NCI-H2227 treated with DMSO at 0.1 percent for 48 hours (cell line): ENCODE data around the gene TFAP2B.

Source experiments
- DNase-seq: peaks from one replicate; lab custom pipeline; 2025; lab: John Stamatoyannopoulos, UW

The TFAP2B gene

GRCh38 chr6:50818673-50819072 is at the start of gene TFAP2B:
Gene TFAP2B, plus strand, starts transcription at chr6:50818871. Its CDS starts 21 bp downstream, at chr6:50818892.
- no peak for DNase-seq

GRCh38 chr6:50778696-50779095 is 40.0 kb upstream of the TFAP2B start:
- DNase-seq = no peak

DNA sequence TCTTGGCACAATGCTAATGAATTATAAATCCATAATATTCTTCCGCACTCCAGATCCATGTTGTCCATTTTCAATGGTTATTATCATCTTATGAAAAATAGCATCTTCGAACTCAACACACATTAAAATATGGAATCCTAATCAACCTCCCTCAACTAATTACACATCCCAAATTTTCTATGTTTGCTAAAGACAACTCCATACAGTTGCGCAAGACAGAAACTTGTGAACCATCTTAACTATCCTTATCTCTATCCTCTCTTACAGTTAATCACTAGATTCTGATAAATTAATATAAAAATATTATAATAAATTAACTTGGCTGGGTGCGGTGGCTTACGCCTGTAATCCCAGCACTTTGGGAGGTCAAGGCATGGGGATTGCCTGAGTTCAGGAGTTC is 38.3 kb upstream of the TFAP2B start:
- DNase-seq = no peak

DNA sequence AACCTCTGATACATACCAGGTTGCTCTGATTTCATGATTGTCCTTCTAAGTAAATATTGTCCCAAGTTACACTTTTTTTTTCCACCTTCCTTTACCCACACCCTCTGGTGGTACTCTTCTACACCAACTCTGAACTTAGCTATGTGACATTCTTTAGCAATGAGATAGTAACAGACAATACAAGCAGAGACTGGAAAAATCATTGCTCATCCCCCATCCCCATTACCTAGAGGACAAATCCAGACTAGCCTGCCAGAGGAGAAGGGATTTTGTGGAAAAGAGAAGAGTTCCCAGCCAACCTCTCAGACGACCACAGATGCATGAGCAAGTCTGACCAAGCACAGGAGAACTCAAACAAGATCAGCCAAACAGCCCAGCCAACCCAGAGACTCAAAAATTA is 32.8 kb upstream of the TFAP2B start:
- no peak for DNase-seq

DNA sequence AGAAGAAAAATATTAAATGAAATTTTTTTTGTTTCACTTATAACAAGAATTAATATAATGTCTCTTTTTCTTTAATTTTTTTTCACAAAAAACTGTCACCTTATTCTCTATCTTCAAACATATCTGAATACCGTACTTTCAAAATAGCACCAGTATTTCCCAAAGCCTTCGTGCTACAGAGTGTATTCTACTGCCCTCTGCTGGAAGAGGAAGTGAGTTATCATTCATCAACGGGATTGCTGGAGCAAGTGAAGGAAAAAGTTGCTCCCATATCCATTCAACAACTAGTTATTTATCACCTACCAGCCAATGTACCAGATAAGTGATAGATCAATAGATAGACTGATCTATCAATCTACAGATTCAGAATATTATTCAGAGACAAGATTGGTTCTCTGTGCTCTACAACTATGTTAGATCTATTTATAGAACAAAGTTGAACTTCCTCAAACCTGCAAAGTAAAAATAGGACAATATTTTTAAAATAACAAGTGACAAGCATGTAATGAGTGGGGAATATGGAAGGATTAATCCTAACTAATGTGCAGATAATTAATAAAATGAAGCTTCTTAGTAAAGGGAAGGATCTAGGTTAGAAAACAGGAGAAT is 26.7 kb upstream of the TFAP2B start:
- DNase-seq = peak; percentile 4

DNA sequence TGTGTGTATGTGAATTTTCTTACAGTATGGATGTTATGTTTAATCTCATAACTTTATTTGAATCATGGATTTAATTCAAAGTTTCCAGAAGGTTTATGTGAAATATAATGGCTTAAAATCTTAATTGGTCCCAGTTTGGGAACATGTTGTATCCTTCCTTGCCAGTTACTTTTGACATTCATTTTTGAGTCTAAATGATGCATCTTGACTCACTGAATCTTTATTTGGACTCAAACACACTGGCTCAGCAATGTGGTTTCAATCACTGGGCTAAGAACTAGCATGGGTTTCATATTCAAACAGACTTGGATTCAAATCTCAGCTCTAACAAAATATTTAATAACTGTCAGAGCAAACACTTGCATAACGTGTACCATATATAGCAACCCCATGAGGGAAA is 25.9 kb upstream of the TFAP2B start:
- DNase-seq = no peak

- DNase-seq = no peak
Observed at GRCh38 chr6:50795574-50795973, 23.1 kb upstream of the TFAP2B start.

GRCh38 chr6:50804283-50804682 is 14.4 kb upstream of the TFAP2B start:
- no peak for DNase-seq

DNA sequence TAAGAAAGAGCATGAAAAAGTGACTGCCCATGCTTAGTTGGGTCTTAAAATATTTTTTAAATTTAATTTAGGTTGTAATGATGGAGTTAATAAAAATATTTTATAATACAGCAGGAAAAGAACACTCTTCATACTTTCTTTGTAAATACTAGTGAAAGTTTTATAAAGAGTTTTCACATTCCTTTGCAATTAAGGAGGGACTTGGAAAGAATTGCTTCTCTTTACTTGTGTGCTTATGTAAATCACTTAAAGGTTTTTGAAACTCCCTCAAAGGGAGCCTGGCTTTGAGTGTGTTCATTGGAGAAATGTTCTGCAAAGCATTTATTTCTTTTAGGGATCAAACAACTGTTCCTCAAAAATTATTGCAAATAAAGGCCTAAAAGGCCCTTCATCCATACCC is 11.6 kb upstream of the TFAP2B start:
- no peak for DNase-seq

- DNase-seq = no peak
Observed at GRCh38 chr6:50815436-50816114, 3.1 kb upstream of the TFAP2B start.

DNA sequence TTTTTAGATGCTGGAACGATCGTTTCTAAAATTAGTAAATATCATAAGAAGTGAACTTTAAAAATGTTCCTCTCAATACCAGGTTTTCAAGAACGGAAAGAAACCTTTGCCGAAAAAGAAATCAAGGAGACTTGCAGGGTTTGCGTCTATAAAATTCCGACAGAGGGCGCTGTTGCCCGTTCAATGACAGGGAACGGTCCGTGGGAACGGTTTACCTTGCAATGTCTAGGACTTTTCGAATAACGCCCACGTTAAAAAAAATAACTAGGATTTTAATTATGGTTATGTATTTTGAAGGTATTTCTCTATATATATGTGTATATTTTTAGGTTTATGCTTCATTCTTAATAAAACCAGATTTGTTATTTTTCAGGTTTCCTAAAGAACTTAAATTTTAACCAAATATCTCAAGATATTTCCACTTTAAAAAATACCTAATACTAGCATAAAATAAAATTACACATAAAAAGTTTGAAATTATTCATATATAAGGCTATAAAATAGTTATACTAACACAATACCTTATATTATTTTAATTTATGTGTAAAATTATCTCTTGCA is 2.5 kb upstream of the TFAP2B start:
- DNase-seq = peak; percentile 69

GRCh38 chr6:50816947-50817645 is 1.6 kb upstream of the TFAP2B start:
- DNase-seq = no peak

DNA sequence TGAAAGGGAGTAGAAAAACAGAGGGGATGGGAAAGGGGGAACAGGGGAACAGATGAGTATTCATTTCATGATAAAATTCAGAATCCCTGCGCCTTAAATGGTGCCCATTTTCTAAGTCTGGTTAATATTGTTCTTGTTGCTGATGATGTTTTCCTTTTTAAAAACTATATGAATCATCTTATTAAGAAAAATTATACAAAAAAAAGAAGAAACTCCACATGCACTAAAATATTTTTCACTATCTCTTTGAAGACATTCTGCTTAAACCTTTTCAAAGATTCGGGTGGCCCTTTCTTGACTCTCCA is 1.1 kb upstream of the TFAP2B start:
- DNase-seq = no peak

DNA sequence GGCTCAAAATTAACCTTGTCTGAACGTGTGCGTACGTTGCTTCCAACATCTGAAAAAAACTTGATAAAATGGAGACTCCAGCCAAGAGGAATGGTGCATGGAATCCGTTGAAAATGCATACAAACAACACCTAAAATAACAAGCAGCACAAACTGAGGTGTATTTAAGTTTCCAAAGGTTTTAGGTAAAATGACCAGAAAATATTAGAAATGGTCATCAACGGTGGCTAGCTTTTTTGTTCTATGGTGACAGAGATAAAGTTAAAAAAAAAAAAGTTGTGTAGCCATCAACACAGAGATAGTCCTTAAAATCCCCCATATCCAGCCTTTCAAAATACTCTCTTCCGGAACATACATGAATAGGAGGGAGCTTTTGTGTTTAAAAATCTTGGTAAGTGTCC is 651 bp upstream of the TFAP2B start:
- DNase-seq = no peak

DNA sequence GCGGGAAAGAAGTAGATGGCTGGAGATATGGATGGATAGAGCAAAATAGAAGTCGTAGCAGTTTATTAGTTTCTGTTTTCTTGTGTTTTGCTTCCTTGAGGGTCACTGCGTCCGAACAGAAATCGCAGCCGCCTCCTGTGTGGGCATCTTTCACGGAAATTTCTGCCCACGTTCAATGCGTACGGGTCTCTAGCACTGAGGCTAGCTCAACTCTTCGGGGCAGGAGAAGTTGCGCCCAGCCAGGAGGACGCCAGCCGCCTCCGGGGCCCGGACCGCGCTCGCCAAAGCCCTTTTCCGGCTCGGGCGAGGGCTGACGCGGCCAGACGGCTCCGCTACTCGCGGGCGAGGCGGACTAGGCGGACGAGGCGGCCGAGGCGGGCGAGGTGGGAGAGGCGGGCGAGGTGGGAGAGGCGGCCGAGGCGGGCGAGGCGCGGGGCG is 814 bp downstream of the TFAP2B start:
- no peak for DNase-seq

DNA sequence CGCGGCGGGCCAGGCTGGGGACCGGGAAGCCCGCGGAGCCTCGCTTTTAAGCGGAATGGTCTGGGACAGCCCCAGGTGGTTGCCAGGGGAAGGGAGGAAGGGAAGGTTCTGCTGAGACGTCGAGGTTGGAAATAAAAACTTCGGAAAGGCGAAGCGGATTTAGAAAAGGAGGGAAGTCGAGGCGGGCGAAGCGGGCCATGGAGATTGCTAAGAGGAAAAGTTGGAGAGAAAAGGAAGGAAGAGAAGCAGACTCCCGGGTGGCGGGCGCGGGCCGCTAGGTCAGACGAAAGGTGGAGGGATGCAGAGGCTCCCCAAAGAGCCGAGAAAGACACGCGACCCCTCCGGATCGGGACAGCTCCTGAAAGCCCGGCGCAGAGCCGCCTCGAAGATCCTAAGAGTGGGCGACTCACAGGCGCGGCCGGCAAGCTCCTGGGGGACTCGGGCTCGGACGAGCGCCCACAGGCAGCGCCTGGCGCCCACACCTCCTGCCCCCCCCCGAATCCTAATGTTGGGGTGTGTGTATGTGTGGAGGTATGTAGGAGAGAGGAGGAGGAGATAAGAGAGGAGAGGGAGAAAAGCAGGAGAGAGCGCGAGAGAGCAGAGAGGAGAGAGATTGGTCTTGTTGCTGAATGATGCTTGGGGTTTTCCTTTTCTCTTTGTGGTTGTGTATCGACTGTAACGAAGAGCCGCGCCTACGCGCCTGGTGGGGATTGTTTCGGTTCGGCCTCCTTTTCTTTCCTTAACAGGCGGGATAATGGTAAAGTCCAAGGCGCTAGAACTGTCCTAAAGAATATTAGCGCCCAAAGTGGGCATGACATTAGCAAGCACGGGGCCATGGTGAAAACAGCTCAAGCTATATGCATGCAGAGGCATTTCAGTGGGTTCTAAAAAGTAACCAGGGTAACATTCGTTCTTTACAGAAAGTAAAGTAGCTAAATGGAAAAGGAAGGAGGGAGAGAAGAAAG is 1.5 kb downstream of the TFAP2B start:
- no peak for DNase-seq

GRCh38 chr6:50820869-50821264 is 2.2 kb downstream of the TFAP2B start:
- no peak for DNase-seq

- DNase-seq = no peak
Observed at GRCh38 chr6:50821441-50822077, 2.9 kb downstream of the TFAP2B start.

DNA sequence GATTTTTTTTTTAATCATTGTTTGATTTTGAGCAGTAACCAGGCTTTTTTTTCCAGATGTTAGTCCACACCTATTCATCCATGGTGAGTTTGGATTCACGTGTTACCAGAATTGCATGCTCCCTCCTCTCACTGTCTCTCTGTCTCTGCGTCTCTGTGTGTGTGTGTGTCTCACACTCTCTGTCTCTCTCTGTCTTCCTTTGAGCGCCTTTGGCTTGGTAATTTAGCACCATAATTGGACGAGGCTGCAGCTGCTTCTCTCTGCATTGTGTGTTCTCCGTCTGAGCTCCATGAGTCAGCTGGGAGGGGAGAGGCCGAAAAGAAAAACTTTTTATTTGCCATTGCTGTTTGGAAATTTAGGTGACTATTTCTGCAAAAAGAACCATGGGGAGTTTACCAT is 3.4 kb downstream of the TFAP2B start:
- no peak for DNase-seq

- DNase-seq = no peak
Observed at GRCh38 chr6:50823094-50823920, 4.6 kb downstream of the TFAP2B start.

GRCh38 chr6:50824552-50824951 is 5.9 kb downstream of the TFAP2B start:
- no peak for DNase-seq
